Naive thymus-derived CD4-positive, alpha-beta T cell (primary cell): ENCODE measurements around the gene GGT7. TPM values are rescaled to one million over a fixed set of nuclear protein-coding genes. Genes with fewer than 3 reads are reported as not detected.
"Not testable (repeated sequence)": the region's sequence is repeated elsewhere in the genome, so short reads cannot be mapped to it uniquely, and the experiment has no call there.

Experiments used
- ATAC-seq: fragments of 150-1000 bp; cut with Tn5 transposase; 2 replicates; pipeline ENCODE4 v1.10.0; 2021; ENCODE audit warnings: mild to moderate bottlenecking, moderate library complexity
- CTCF ChIA-PET: fragments of 350-600 bp; sonication (Branson Sonifier 250); formaldehyde crosslinking; loops from one replicate; lab custom pipeline; 2021; ENCODE audit warnings: antibody characterized with exemption; lab: Charles Lee
- POLR2A ChIA-PET: fragments of 350-600 bp; sonication (Branson Sonifier 250); formaldehyde crosslinking; loops from one replicate; lab custom pipeline; 2021; ENCODE audit warnings: antibody characterized with exemption, inconsistent platforms; lab: Charles Lee
- DNase-seq, 9 donors: peaks; one replicate each; pipeline versions ENCODE4 v3.0.0 to v3.0.0-alpha.2; 2020 to 2022; ENCODE audit warnings: mixed read lengths in 1 of 9
- H3K27ac ChIP-seq: one replicate; pipeline ENCODE4 v1.7.0; 2013; ENCODE audit warnings: mild to moderate bottlenecking, low read depth, low read length, moderate library complexity
- H3K27me3 ChIP-seq, 2 donors: one replicate each; pipeline ENCODE4 v1.7.0; 2013; ENCODE audit warnings: low read length in 2 of 2, mild to moderate bottlenecking in 2 of 2, moderate library complexity in 2 of 2; ENCODE audit not compliant: control insufficient read depth in 2 of 2, insufficient read depth in 2 of 2
- H3K36me3 ChIP-seq, 3 experiments: 1 replicate in 2 of 3; 2 replicates in 1 of 3; pipeline ENCODE4 v1.7.0; 2013; ENCODE audit warnings: low read length in 3 of 3, mild to moderate bottlenecking in 3 of 3, moderate library complexity in 1 of 3; ENCODE audit not compliant: insufficient read depth in 3 of 3, control insufficient read depth in 2 of 3
- H3K4me1 ChIP-seq, 2 donors: one replicate each; pipeline ENCODE4 v1.7.0; 2013; ENCODE audit warnings: low read length in 2 of 2, mild to moderate bottlenecking in 2 of 2, moderate library complexity in 1 of 2; ENCODE audit not compliant: control insufficient read depth in 2 of 2, insufficient read depth in 2 of 2
- H3K4me3 ChIP-seq: 2 replicates; pipeline ENCODE4 v1.7.0; 2013; ENCODE audit warnings: mild to moderate bottlenecking, low read length
- H3K9me3 ChIP-seq, 3 experiments: 1 replicate in 2 of 3; 2 replicates in 1 of 3; pipeline ENCODE4 v1.7.0; 2013; ENCODE audit warnings: low read length in 3 of 3; ENCODE audit not compliant: control insufficient read depth in 2 of 3
- H3K27ac Mint-ChIP-seq, 9 donors: one replicate each; pipeline ENCODE4 v1.8.0; 2020 to 2022; ENCODE audit warnings: mixed read lengths in 9 of 9, mild to moderate bottlenecking in 8 of 9, moderate library complexity in 5 of 9, inconsistent platforms in 2 of 9
- H3K27me3 Mint-ChIP-seq, 5 donors: one replicate each; pipeline ENCODE4 v1.8.0; 2021 to 2022; ENCODE audit warnings: mixed read lengths in 5 of 5, mild to moderate bottlenecking in 1 of 5
- H3K36me3 Mint-ChIP-seq, 5 donors: one replicate each; pipeline ENCODE4 v1.8.0; 2020 to 2022; ENCODE audit warnings: mixed read lengths in 5 of 5, mild to moderate bottlenecking in 3 of 5, inconsistent platforms in 1 of 5
- H3K4me1 Mint-ChIP-seq, 7 donors: one replicate each; pipeline ENCODE4 v1.8.0; 2020 to 2022; ENCODE audit warnings: mixed read lengths in 7 of 7, mild to moderate bottlenecking in 3 of 7, inconsistent platforms in 1 of 7
- H3K4me3 Mint-ChIP-seq, 10 donors: one replicate each; pipeline ENCODE4 v1.8.0; 2020 to 2022; ENCODE audit warnings: mild to moderate bottlenecking in 10 of 10, mixed read lengths in 10 of 10, moderate library complexity in 6 of 10, inconsistent platforms in 2 of 10
- H3K9me3 Mint-ChIP-seq, 11 donors: one replicate each; pipeline ENCODE4 v1.8.0; 2020 to 2022; ENCODE audit warnings: mixed read lengths in 11 of 11, mild to moderate bottlenecking in 4 of 11, inconsistent platforms in 1 of 11, moderate library complexity in 1 of 11
- intact Hi-C, 2 donors: fragments of 100-400 bp; cut with micrococcal nuclease; formaldehyde crosslinking; loops; one replicate each; pipeline ENCODE4 v1.15.1; 2023
- polyA plus RNA-seq, 2 donors: library from polyadenylated mRNA; unstranded; fragments of 300-500 nt; fragmentation: Illumina TruSeq; gene quantifications; one replicate each; pipeline ENCODE4 v1.2.3, GENCODE V29; 2021
- total RNA-seq, 6 experiments: library from RNA in 5 of 6; stranded (reverse) in 5 of 6; gene quantifications; 1 replicate in 5 of 6; 2 replicates in 1 of 6; pipeline ENCODE4 v1.2.3 and lab custom pipeline; 2021 to 2026

The GGT7 gene
- total and polyA plus RNA-seq, 7 experiments from 2014 or later, result 6.2 to 50.6 (median 28.9) TPM

DNA sequence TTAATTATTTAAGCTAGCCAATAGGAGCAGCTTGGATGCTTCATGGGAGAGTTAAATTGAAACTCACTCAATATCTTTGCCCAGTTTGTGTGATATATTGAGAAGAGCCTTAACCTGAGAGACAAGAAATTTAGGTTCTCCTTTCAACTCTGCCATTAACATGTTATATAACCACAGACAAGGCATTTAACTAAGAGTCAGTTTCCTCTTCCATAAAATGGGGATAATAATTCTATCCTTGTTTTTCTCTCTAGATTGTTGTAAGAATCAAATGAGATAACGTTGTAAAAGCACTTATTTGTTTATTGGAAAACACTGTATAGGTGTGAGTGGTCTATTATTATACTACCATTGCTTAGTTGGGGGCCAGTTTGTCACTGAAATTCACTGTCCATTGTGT, 11.6 kb upstream of the GGT7 start:
- H3K36me3 ChIP-seq, result peaks cover 0 to 27% (median 0%) of the 10 kb centered on the region in 3 experiments
- no peaks in the 10 kb centered on the region for H3K27me3 ChIP-seq
- Mint-ChIP-seq H3K36me3 (peaks cover 0 to 34% (median 25%) of the 10 kb centered on the region in 5 donors), H3K27ac (no peak overlapping the region), H3K4me1 (peaks cover 3 to 36% (median 12%) of the 10 kb centered on the region in 7 donors), H3K4me3 (no peak overlapping the region), H3K9me3 (peaks cover 0 to 2% (median 0%) of the 10 kb centered on the region in 11 donors), H3K27me3 (peaks cover 0 to 3% (median 0%) of the 10 kb centered on the region in 5 donors)
- H3K27ac ChIP-seq, result no peak overlapping the region
- ATAC-seq (no peak), DNase-seq (no peak)
- CTCF ChIA-PET, result interaction anchor here (0.6 to 1.0 kb wide), 2 partner anchors 10 to 1337 kb away, joined by 3 read pairs; no protein-coding TSS in a partner anchor
- H3K4me3 ChIP-seq, result no peak overlapping the region
- intact Hi-C loops, result no loop called here
- H3K4me1 ChIP-seq, result no peaks in the 10 kb centered on the region
- no peaks in the 10 kb centered on the region for H3K9me3 ChIP-seq
- POLR2A ChIA-PET, result no interaction called here

DNA sequence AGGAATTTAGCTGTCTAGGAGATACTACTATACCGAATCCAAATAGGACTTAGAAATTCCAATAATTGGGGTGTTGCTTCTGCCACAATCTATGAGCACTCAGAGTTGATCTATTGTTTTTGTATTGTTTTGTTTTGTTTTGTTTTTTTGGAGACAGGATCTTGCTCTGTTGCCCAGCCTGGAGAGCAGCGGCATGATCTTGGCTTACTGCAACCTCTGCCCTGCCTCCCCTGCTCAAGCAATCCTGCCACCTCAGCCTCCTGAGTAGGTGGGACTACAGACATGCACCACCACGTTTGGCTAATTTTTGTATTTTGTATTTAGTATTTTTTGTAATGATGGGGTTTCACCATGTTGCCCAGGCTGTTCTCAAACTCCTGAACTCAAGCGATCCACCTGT, 11.2 kb upstream of the GGT7 start:
- no peak for ATAC-seq
- ChIA-PET CTCF (interaction anchor here (1.0 kb wide), 1 partner anchor 10 kb away, joined by 3 read pairs; no protein-coding TSS in a partner anchor), POLR2A (interaction anchor here (0.7 to 1.2 kb wide), 2 partner anchors 9 to 35 kb away, joined by 3 to 6 read pairs; no protein-coding TSS in a partner anchor)
- Mint-ChIP-seq H3K27ac (peak overlapping the region in 1 of 9 donors; percentile 19), H3K9me3 (peaks cover 0 to 2% (median 0%) of the 10 kb centered on the region in 11 donors), H3K36me3 (peaks cover 0 to 36% (median 25%) of the 10 kb centered on the region in 5 donors), H3K4me1 (peaks cover 6 to 39% (median 15%) of the 10 kb centered on the region in 7 donors), H3K4me3 (no peak overlapping the region), H3K27me3 (peaks cover 0 to 3% (median 0%) of the 10 kb centered on the region in 5 donors)
- no peaks in the 10 kb centered on the region for H3K4me1 ChIP-seq
- DNase-seq, result no peak
- no peak overlapping the region for H3K4me3 ChIP-seq
- no peaks in the 10 kb centered on the region for H3K9me3 ChIP-seq
- H3K27ac ChIP-seq, result no peak overlapping the region
- intact Hi-C loops, result no loop called here
- no peaks in the 10 kb centered on the region for H3K27me3 ChIP-seq
- H3K36me3 ChIP-seq, result peaks cover 0 to 27% (median 0%) of the 10 kb centered on the region in 3 experiments

DNA sequence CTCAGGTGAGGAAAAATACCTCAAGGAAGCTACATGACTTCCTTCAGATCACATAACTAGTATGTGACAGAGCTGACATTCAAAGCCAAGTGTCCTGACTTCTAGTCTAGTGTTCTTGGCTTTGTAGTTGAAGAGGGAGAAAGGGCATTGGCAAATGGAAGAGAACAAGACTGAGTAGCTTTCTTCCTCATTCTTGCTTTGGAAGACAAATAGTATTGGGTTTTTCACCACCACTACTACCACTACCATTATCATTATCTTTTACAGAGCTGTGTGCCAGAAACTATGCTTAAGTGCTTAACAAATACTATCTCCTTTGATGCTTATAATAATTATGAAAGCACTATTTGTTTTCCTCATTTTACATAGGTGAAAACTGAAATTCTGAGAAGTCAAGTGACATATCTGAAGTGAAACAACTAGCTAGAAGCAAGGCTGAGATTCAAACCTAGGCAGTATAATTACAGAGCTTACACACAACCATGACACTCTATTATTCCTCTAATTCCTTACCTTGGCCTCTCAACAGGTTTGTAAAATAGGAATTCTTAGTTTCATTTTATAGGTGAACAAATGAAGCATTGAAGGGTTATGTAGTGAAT, 10.5 kb upstream of the GGT7 start:
- no peak overlapping the region for H3K27ac ChIP-seq
- intact Hi-C loops, result no loop called here

DNA sequence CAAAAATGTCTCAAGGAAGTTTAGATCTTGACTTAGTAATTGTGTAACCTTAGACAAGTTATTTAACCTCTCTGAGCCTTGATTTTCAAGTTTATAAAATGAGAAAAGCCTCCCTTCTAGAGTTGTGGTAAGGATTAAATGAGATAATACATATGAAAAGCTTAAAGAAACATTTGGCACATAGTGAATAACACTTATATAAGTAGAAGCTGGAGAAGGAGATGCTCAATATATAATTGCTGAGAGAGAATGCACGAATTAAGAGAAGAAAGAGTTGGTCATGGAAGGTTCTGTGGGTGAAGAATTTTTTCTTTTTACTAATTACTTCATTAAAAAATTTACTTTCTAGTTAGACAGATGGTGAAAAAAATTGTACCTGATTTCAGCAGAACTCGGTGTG, 9.0 kb upstream of the GGT7 start:
- Mint-ChIP-seq H3K9me3 (no peaks in the 10 kb centered on the region), H3K4me1 (peaks cover 10 to 47% (median 27%) of the 10 kb centered on the region in 7 donors), H3K4me3 (no peak overlapping the region), H3K27me3 (no peaks in the 10 kb centered on the region), H3K27ac (peak overlapping the region in 3 of 9 donors; percentile 6 to 65 (median 44)), H3K36me3 (peaks cover 0 to 31% (median 21%) of the 10 kb centered on the region in 5 donors)
- H3K4me3 ChIP-seq, result no peak overlapping the region
- DNase-seq (no peak), ATAC-seq (no peak)
- peaks cover 0 to 25% (median 0%) of the 10 kb centered on the region in 3 experiments for H3K36me3 ChIP-seq
- intact Hi-C loops, result no loop called here
- ChIA-PET CTCF (no interaction called here), POLR2A (no interaction called here)
- H3K27ac ChIP-seq, result no peak overlapping the region
- peaks cover 5% of the 10 kb centered on the region in 2 donors for H3K4me1 ChIP-seq
- no peaks in the 10 kb centered on the region for H3K27me3 ChIP-seq
- H3K9me3 ChIP-seq, result no peaks in the 10 kb centered on the region

More for the DNA sequence above, 10.5 kb upstream of the GGT7 start:
- POLR2A ChIA-PET, result interaction anchor here (0.7 to 1.2 kb wide), 2 partner anchors 9 to 35 kb away, joined by 3 to 6 read pairs; no protein-coding TSS in a partner anchor
- H3K27me3 Mint-ChIP-seq, result no peaks in the 10 kb centered on the region
- no peak overlapping the region for H3K4me3 Mint-ChIP-seq
- Histone ChIP-seq H3K9me3 (no peaks in the 10 kb centered on the region), H3K4me1 (no peaks in the 10 kb centered on the region), H3K27me3 (no peaks in the 10 kb centered on the region), H3K36me3 (peaks cover 0 to 27% (median 0%) of the 10 kb centered on the region in 3 experiments), H3K4me3 (no peak overlapping the region)
- DNase-seq, result no peak
- peak overlapping the region in 5 of 9 donors; percentile 2 to 39 (median 20) for H3K27ac Mint-ChIP-seq
- no peaks in the 10 kb centered on the region for H3K9me3 Mint-ChIP-seq
- no peak for ATAC-seq
- CTCF ChIA-PET, result interaction anchor here (1.0 kb wide), 1 partner anchor 9 kb away, joined by 3 read pairs; no protein-coding TSS in a partner anchor
- peaks cover 0 to 32% (median 21%) of the 10 kb centered on the region in 5 donors for H3K36me3 Mint-ChIP-seq
- peaks cover 4 to 38% (median 15%) of the 10 kb centered on the region in 7 donors for H3K4me1 Mint-ChIP-seq

DNA sequence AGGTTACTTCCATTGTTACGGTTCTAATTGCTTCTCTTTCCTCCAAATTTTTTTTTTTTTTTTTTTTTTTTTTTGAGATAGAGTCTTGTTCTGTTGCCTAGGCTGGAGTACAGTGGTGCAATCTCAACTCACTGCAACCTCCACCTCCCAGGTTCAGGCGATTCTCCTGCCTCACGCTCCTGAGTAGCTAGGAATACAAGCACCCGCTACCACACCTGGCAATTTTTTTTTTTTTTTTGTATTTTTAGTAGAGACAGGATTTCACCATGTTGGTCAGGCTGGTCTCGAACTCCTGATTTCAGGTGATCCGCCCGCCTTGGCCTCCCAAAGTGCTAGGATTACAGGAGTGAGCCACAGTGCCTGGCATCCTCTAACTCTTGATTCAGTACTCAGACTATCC, 8.3 kb upstream of the GGT7 start:
- H3K4me3 Mint-ChIP-seq, H3K27ac ChIP-seq, H3K27me3 Mint-ChIP-seq, H3K9me3 ChIP-seq, H3K4me3 ChIP-seq, ATAC-seq, H3K9me3 Mint-ChIP-seq, H3K27ac Mint-ChIP-seq, intact Hi-C loops, DNase-seq, H3K27me3 ChIP-seq, CTCF ChIA-PET, H3K4me1 ChIP-seq: not testable (repeated sequence)
- H3K36me3 ChIP-seq, result peaks cover 0 to 24% (median 0%) of the 10 kb centered on the region in 3 experiments
- Mint-ChIP-seq H3K4me1 (peaks cover 14 to 49% (median 32%) of the 10 kb centered on the region in 7 donors), H3K36me3 (peaks cover 0 to 29% (median 21%) of the 10 kb centered on the region in 5 donors)
- POLR2A ChIA-PET, result interaction anchor here (0.6 kb wide), 3 partner anchors 33 to 298 kb away, joined by 3 read pairs; no protein-coding TSS in a partner anchor

DNA sequence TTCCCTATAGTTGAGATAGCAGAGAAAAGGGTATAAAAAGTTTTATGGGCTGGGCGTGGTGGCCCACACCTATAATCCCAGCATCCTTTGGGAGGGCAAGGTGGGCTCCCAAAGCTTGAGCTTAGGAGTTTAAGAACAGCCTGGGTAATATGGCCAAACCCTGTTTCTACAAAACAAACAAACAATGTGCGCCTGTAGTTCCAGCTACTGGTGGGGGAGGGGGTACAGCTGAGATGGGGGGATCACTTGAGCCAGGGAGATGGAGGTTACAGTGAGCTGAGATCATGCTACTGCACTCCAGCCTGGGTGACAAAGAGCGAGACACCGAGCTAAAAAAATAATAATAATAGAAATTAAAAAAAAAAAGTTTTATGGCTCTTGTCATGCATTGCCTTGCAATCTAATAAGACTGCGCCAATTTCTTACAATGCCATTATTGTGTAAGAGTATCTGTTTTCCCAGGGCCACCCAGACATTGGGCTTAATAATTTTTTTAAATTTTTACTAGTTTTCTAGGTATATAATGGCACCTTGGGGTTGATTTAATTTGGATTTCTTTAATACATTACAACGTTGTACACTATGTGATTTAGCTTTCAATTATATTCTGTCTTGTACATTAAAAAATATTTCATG, 7.7 kb upstream of the GGT7 start:
- H3K9me3 ChIP-seq, result no peaks in the 10 kb centered on the region
- peak overlapping the region in 2 of 9 donors; percentile 25 to 45 for H3K27ac Mint-ChIP-seq
- no peaks in the 10 kb centered on the region for H3K27me3 Mint-ChIP-seq

More for the DNA sequence above, 7.7 kb upstream of the GGT7 start:
- ChIA-PET CTCF (no interaction called here), POLR2A (interaction anchor here (0.6 kb wide), 3 partner anchors 33 to 297 kb away, joined by 3 read pairs; no protein-coding TSS in a partner anchor)
- no peak overlapping the region for H3K4me3 Mint-ChIP-seq
- no peak for ATAC-seq
- no peak for DNase-seq
- Histone ChIP-seq H3K27ac (no peak overlapping the region), H3K4me3 (no peak overlapping the region), H3K4me1 (peaks cover 11 to 12% of the 10 kb centered on the region in 2 donors), H3K36me3 (peaks cover 0 to 24% (median 0%) of the 10 kb centered on the region in 3 experiments), H3K27me3 (no peaks in the 10 kb centered on the region)
- H3K9me3 Mint-ChIP-seq, result no peaks in the 10 kb centered on the region
- peaks cover 0 to 26% (median 21%) of the 10 kb centered on the region in 5 donors for H3K36me3 Mint-ChIP-seq
- intact Hi-C loops, result no loop called here
- H3K4me1 Mint-ChIP-seq, result peaks cover 14 to 56% (median 38%) of the 10 kb centered on the region in 7 donors
